ENCODE results near the gene DEFB124.

Gene DEFB124

GRCh38 chr20:31418307-31418706 is 56.6 kb downstream of the DEFB124 start:
- no peak for DNase-seq

- DNase-seq: no peak
Measured at GRCh38 chr20:31415653-31416052, 59.3 kb downstream of the DEFB124 start.

All from fibroblast of skin of right biceps (primary cell).